Pancreas (tissue), 10 donors: ENCODE data around the gene PDE6B. TPM values are rescaled to one million over a fixed set of nuclear protein-coding genes. Genes with fewer than 3 reads are reported as not detected.

Source experiments
- ATAC-seq, 4 donors: fragments of 200-7000 bp; cut with Tn5 transposase; one replicate each; pipeline versions ENCODE4 v1.8.0 to v1.9.1; 2020; ENCODE audit warnings: mild to moderate bottlenecking in 4 of 4, moderate library complexity in 4 of 4
- DNase-seq, 6 donors: peaks; one replicate each; pipeline ENCODE4 v3.0.0-alpha.2; 2020
- FAIRE-seq: peaks from 2 replicates; lab custom pipeline; 2012; peaks lifted over from hg19 to GRCh38; lab: Jason Lieb, UNC
- H3K27ac ChIP-seq, 4 donors: fragments of 200-600 bp; sonication (generic); 1 replicate in 3 of 4; 2 replicates in 1 of 4; pipeline versions ENCODE4 v1.5.0 to v1.8.0; 2020
- H3K27me3 ChIP-seq, 4 donors: fragments of 200-600 bp; one replicate each; pipeline ENCODE4 v1.8.0; 2021
- H3K36me3 ChIP-seq, 3 donors: fragments of 200-600 bp; sonication (generic) in 1 of 3; one replicate each; pipeline versions ENCODE4 v1.5.0 to v1.8.0; 2020 to 2021
- H3K4me1 ChIP-seq, 3 donors: fragments of 200-600 bp; one replicate each; pipeline ENCODE4 v1.8.0; 2021
- H3K4me3 ChIP-seq, 4 donors: fragments of 200-600 bp; sonication (generic) in 2 of 4; one replicate each; pipeline versions ENCODE4 v1.5.0 to v1.8.0; 2020 to 2021
- H3K9me3 ChIP-seq, 4 donors: fragments of 200-600 bp; one replicate each; pipeline ENCODE4 v1.8.0; 2021
- CTCF ChIP-seq, 4 donors: fragments of 200-600 bp; sonication (generic) in 3 of 4; IDR thresholded peaks; one replicate each; pipeline versions ENCODE4 v1.5.0 to v1.8.0; 2021; ENCODE audit warnings: antibody characterized with exemption in 4 of 4
- WGBS, 2 donors: extraction: QIAGEN DNeasy Blood & Tissue Kit; methylation state at CpG; one replicate each; pipeline ENCODE4 v1.1.7; 2013; 5-methylcytosine and 5-hydroxymethylcytosine counted together
- intact Hi-C, 3 donors: fragments of 100-400 bp; cut with DNase I; formaldehyde crosslinking; loops; one replicate each; pipeline versions ENCODE4 v1.11.1 to v1.14.2; 2022
- polyA plus RNA-seq, 2 donors: library from polyadenylated mRNA; stranded (reverse); fragments of 200-250 nt; gene quantifications; one replicate each; pipeline ENCODE4 v1.2.3, GENCODE V29; 2013
- total RNA-seq, 6 donors: library from RNA; stranded (reverse); fragmentation: NEBNext Ultra II Directional in 4 of 6; extraction: Animal tissue kit (Norgen Biotek cat#: 25700) in 4 of 6; gene quantifications; one replicate each; pipeline versions ENCODE4 v1.2.1 to v1.2.4, GENCODE V29; 2021 to 2023
- donor health status: healthy with polysubstance abuse.
- donor health status: DM: no; HTN: no; CAD: no; lungs with moderate emphysema.
- donor health status: DM: no; HTN: no; CAD: no.
- donor health status: control.
- donor health status: control.
- donor health status: Bipolar disorder and iron deficiency.
- donor health status: DM: yes; HTN: yes; CAD: no.
- donor health status: DM: no; HTN: no; CAD: no.
- donor health status: DM: no; HTN: no; CAD: no.
- donor health status: DM: yes; HTN: yes; CAD: no.

The PDE6B gene
- total and polyA plus RNA-seq, 8 donors: 0.99 to 6.6 (median 2.9) TPM

- no peaks in the 10 kb centered on the region for H3K27me3 ChIP-seq
- H3K9me3 ChIP-seq: no peaks in the 10 kb centered on the region
- 36 to 41% methylated on average over 17 to 18 of the region's 18 CpGs for WGBS, 2 donors
- TF ChIP-seq CTCF (IDR thresholded peaks at IDR 0.05): no peak
- no peaks in the 10 kb centered on the region for H3K4me1 ChIP-seq
- H3K27ac ChIP-seq: no peak overlapping the region
- FAIRE-seq: no peak
- no peak for DNase-seq
- H3K4me3 ChIP-seq: no peak overlapping the region
- no peaks in the 10 kb centered on the region for H3K36me3 ChIP-seq
- ATAC-seq: peak in 1 of 4 donors; percentile 56
- intact Hi-C loops: no loop called here
Observed at GRCh38 chr4:617644-618641, 7.4 kb upstream of the PDE6B start.

GRCh38 chr4:620201-620600 is 5.2 kb upstream of the PDE6B start:
- Histone ChIP-seq H3K9me3 (no peaks in the 10 kb centered on the region), H3K27ac (no peak overlapping the region), H3K4me3 (no peak overlapping the region), H3K36me3 (no peaks in the 10 kb centered on the region), H3K4me1 (no peaks in the 10 kb centered on the region), H3K27me3 (no peaks in the 10 kb centered on the region)
- ATAC-seq: no peak
- intact Hi-C loops: no loop called here
- FAIRE-seq: no peak
- no peak for DNase-seq
- WGBS, 2 donors: 57 to 75% methylated on average over 11 of the region's 11 CpGs
- no peak for TF ChIP-seq CTCF (IDR thresholded peaks at IDR 0.05)

GRCh38 chr4:620851-621261 is 4.5 kb upstream of the PDE6B start:
- no peak for DNase-seq
- H3K27me3 ChIP-seq: no peaks in the 10 kb centered on the region
- no peak overlapping the region for H3K27ac ChIP-seq
- H3K36me3 ChIP-seq: no peaks in the 10 kb centered on the region
- no peak overlapping the region for H3K4me3 ChIP-seq
- H3K4me1 ChIP-seq: no peaks in the 10 kb centered on the region
- WGBS, 2 donors: 70 to 77% methylated on average over 19 of the region's 19 CpGs
- intact Hi-C loops: no loop called here
- no peak for TF ChIP-seq CTCF (IDR thresholded peaks at IDR 0.05)
- no peak for ATAC-seq
- no peak for FAIRE-seq
- H3K9me3 ChIP-seq: no peaks in the 10 kb centered on the region

GRCh38 chr4:621296-622070 is 3.9 kb upstream of the PDE6B start:
- FAIRE-seq (no peak), DNase-seq (no peak), ATAC-seq (no peak)
- no peak for TF ChIP-seq CTCF (IDR thresholded peaks at IDR 0.05)
- Histone ChIP-seq H3K9me3 (no peaks in the 10 kb centered on the region), H3K4me3 (no peak overlapping the region), H3K27ac (no peak overlapping the region), H3K36me3 (no peaks in the 10 kb centered on the region), H3K4me1 (no peaks in the 10 kb centered on the region), H3K27me3 (no peaks in the 10 kb centered on the region)
- WGBS, 2 donors: 58 to 63% methylated on average over 22 of the region's 22 CpGs
- intact Hi-C loops: no loop called here
